ENCODE measurements around the gene GRAPL.
"Not testable (repeated sequence)": the region's sequence is repeated elsewhere in the genome, so short reads cannot be mapped to it uniquely, and the experiment has no call there.

The GRAPL gene

DNA sequence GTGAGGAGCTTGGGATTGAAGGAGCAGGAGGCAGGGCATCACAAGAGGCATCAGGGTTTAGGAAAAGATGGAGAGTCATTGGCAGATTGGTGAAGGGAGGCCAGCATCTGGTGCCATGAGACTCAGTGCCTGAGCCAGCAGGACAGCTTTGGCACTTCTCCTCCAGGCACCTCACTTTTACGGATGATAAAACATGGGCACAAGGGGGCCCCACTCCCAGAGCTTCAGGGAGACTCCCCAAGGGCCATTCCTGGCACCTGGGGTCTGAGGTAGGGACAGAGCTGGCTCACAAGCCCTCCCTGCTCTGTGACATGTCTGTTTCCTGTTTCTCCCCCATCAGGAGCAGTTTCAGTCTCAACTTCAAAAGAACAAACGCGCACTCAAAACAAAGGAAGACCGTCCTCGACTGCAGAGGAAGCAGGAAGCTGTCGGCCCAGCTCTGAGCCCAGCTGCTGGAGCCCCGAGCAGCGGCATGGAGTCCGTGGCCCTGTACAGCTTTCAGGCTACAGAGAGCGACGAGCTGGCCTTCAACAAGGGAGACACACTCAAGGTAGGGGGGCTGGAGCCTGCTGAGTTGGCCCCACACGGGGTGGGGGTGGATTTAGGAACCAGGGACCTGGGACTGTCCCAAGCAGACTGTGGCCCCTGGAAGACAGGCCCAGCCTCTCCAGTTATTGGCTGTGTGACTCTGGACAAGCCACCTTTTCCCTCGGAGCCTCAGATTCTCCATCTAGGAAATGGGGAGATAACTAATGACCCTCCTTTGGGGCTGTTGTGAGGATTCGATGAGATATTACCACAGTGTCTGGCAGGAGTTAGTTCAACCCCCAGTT lies at the start of gene GRAPL:
TSS of gene GRAPL (plus strand) at position 442 of the 833 bp plus-strand sequence. CDS start at position 473, 31 bp downstream.
- not testable (repeated sequence) for DNase-seq (ENCODE audit: low read depth, low spot score)

DNA sequence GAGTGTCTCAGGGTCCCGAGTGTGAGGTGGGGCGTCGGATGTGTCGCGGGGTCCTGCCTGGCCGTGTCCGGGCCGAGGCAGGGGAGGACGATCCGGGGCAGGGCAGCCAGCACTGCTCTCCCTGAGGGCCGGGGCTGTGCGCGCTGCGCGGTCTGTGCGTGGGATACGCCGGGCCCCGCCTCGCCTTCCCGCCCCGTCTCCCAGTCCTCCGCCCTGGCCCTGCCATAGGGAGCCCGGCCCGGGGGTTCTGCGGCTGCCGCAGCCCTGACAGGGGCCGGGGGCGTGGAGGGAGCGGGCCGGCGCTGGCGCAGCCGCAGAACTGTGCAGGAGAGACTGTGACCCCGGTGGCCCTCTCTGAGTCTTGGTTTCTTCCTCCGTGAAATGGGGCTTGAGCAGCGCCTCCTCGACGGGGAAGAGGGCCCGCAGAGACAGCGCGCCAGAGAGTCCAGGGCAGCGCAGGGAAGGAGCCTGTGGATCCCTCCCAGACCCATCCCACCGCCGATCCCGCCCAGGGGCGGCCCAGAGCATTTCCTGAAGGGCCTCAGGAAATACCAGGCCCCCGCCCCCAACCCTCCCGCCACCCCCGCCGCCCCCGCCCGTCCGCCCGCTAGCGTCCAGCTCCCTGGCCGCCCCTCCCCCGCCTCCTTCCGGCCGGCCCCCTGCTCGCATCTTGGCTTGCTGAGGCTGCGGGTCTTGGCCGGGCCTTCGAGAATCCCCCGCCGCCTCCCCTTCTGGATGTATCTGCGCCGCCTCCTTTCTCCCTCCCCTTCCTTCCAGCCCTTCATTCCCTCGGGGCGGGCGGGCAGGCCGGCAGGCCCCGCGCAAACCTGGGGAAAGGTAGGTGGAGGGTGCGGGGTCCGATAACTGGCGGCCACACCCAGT lies 38.3 kb upstream of the GRAPL start:
- not testable (repeated sequence) for DNase-seq (ENCODE audit: low read depth, low spot score)

DNA sequence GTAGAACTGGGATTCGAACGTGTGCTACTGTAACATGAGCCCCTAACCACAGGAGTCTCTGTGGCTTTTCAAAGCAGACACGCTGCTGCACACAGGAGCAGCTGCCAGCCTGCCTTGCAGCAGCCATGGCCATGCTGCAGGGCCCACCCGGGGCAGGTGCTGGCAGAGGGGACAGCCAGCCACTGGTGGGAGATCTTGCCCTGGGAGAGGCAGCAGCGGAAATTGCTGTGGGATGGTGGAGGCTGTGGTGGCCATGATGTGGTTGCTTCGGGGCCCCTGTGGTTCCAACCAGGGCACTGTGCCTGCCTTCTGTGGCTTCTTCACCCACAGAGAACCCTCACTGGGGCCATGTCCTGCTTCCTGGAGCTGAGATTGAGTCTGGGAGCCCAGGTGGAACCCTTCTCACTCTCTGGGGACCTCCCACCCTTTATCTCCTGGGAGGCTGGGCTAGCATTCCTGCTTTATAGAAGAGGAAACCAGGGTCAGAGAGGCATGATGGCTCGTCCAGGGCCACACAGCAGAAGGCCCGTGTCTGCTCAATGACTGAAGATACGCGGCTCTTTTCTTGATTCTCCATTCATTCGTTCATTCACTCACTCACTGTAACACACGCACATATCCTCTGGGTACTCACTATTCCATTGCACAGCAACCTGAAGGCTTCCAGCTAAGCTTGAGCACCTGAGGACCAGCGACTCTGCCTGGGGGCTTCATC lies 37.2 kb upstream of the GRAPL start:
- DNase-seq (ENCODE audit: low read depth, low spot score) = not testable (repeated sequence)

DNA sequence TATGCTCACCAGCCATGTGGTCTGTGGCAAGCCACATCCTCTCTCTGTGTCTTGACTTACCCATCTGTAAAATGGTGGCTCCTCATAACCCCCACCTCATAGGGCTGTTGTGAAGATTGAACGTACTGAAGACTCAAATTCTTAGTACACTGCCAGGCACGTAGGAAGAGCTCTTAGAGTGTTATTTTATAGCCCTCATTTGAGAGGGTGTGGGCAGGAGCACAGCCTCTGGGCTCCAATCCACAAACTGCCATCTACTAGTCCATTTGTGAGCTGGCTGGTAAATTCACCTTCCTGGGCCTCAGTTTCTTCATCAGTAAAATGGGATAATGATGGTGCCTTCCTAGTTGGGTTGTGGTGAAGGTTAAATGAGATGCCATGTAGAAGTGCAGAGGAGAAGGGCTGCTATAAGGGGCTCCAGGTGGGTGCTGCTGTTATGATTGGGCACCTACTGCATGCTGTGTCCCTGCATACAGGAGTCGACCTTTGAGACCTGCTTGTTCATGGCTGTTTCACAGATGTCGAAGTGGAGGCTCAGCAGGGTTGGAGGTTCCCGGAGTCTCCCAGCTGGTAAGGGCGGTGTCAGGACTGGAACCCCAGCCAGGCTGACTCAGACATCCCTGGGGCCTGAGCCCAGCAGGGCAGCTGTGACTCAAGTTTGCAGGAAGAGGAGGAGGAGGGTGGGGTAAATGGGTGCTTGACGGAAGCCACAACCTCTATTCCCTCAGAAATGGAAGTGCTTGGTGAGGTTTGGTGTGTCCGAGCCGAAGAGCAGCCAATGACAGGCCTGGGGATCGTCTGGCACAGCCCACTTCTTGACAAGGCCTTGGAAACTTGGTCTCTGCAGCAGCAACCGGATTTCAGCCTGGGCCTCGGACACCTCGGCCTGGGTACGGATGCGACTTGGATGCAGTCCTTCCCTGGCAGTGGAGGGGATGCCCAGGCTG lies 34.4 kb upstream of the GRAPL start:
- peak; percentile 54 for DNase-seq (ENCODE audit: low read depth, low spot score)

DNA sequence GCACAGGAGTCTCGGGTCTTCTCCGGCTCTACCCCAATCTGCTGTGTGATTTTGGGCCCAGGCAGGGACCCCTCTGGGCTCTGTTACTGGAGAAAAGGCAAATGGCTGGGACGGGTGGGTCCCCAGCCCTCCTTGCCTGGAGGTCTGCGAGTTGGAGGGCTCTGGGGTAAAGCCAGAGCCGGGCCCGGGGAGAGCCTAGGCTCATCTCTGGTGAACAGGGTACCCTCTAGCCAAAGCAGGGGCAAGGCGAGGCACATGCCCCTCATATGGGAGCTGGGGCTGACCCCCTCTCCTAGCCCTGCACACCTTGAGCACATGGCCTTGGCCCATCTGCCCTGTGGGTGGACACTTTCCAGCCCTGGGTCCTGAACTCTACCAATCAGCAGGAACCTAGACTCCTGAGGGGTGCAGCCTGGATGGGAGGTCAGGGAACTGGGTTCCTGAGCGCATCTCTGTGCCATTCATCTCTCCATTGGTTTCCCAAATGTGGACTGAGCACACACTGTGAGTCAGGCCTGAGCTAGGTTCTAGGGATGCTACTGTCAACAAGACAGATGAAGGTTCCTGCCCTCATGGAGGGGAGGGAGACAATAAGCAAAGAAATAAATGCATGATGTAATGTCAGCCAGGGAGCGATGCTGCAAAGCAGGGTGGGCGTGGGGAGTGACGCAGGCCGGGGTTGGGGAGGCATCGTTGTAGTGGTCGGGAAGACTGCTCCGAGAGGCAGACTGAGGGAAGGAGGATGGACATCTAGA lies 33.5 kb upstream of the GRAPL start:
- peak; percentile 1 for DNase-seq (ENCODE audit: low read depth, low spot score)

DNA sequence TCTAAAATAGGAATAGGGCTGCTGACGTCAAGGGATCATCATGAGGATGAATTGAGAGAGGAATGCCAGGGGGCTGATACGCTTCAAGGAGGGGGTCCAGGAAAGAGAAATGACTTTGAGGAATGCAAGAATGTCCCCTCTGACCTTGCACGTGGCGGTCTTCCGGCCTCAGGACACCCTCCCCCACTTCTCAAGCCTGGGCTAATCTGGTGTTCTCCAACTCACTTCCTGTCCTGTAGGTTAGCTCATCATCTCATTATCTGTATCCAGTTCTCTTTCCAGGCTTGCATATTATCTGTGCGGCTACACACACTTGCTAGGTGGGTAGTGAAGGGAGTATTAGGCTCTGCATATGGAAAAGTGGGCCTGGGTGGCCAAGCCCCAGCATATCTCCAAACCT lies 18.9 kb upstream of the GRAPL start:
- not testable (repeated sequence) for DNase-seq (ENCODE audit: low read depth, low spot score)

DNA sequence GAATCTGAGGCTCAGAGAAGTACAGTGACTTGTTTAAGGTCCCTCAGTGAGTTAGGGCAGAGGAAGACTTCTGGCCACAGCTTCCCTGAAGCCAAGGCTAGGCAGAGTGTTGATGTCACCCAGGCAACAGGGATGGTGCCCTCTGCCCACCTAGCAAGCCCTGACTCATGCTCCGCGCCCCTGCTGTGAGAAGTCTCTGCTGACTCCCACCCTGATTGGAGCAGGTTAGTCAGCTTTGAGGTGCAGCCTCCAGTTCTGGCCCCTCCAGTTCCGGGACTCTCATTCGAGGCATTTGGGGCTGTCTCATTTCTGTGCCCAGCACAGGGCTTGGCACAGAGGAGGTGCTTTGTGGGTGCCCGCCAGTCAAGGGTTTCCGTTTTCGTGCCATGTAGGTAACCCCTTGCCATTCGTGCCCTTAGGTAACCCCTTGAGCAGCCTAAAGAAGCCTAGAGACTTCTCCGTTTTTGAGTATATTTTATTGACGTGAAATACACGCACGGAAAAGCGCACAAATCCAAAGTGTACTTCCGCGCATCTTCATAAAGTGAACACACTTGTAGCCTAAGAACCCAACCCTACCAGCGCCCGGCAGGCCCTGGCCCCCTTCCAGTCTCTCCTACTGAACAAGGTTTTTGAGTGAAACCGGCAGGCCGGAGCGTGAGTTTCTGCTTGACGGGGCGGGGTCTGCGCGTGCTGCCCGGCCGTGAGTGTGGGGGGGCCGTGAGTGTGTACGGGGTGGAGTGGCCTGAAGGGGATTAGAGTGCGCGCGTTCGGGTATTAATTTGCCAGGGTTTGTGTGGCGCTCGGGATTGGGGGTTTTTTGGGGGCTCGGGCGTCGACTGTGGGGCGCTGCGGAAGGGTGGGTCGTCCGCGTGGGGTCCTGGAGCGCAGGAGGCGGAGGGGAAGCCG lies 16.9 kb upstream of the GRAPL start:
- DNase-seq (ENCODE audit: low read depth, low spot score) = not testable (repeated sequence)

DNA sequence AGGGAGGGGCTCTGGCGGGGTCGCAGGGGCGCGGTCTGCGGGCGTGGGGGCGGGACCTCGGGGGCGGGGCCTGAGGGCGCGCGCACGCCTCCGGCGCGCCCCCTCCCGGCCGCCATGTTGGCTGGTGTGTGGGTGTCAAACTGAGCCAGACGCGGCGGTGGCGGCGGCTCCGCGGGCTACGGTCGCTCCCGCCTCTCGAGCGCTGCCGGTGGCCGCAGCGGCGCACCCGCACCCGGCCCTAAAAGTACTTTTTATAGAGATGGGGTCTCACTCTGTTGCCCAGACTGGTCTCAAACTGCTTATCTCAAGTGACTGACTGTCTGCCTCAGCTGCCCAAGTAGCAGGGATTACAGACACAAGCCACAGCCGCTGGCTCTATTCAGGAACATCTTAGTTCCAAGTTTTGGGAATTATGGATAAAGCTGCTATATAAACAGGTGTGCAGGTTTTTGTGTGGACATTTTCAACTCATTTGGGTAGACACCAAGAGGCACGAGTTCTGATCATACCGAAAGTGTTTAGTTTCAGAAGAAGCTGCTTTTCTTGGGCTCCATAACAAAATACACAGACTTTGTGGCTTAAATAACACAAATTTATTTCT lies 16.2 kb upstream of the GRAPL start:
- DNase-seq (ENCODE audit: low read depth, low spot score) = peak; percentile 45

DNA sequence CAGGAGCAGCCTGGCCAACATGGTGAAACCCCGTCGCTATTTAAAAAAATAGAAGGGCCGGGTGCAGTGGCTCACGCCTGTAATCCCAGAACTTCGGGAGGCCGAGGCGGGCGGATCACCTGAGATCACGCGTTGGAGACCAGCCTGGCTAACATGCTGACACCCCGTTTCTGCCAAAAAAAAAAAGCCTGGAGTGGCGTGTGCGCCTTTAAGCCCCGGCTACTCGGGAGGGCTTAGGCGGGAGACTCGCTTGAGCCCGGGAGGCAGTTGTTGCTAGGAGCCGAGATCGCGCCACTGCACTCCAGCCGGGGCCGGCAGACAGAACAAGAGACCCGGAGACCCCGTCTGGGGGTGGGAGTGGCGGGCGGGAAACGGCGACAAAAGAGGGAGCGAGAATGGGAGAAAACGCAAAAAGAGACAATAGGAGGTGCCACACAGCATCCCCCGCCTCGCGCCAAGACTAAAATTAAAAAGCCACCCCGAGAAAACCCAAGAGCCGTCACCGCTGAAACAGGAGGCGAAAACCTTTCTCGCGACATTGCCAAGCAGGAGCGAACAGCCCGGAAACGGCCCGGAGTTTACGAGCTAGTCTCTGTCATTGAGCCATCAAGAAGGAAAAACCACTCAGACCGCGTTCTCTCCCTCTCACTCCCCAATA lies 15.5 kb upstream of the GRAPL start:
- peak; percentile 3 for DNase-seq (ENCODE audit: low read depth, low spot score)

DNA sequence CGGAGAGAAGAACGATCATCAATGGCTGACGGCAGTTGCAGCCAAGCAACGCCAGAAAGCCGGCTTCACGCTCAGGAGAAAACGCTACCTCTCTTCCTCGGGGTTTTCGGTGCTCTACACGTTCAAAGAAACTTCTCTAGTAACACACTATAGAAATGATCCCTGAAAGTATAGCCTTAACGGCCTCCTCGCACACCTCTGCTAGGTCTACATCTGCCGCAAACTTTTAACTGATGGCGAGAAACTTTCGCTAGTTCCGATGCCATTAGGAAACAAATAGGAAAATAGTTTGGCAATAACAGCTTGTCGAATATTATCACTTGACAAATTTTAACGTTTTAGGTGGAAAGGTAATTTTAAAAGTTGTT lies 14.9 kb upstream of the GRAPL start:
- peak; percentile 5 for DNase-seq (ENCODE audit: low read depth, low spot score)

DNA sequence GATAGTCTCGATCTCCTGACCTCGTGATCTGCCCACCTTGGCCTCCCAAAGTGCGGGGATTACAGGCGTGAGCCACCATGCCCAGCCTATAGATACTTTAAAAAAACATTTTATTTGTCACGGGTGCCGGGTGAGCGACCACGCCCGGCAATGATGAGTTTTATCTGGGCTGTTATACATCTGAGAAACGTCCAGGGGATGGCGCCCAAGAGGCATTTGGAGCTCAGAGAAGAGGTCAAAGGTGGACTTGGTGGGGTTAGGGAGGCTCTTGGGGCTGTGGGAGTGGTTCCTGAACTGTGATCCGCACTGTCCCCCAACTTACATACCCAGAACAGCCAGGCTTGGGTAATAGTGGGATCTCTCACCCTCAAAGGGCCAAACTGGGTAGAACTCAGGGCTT lies 8.7 kb upstream of the GRAPL start:
- DNase-seq (ENCODE audit: low read depth, low spot score) = not testable (repeated sequence)

DNA sequence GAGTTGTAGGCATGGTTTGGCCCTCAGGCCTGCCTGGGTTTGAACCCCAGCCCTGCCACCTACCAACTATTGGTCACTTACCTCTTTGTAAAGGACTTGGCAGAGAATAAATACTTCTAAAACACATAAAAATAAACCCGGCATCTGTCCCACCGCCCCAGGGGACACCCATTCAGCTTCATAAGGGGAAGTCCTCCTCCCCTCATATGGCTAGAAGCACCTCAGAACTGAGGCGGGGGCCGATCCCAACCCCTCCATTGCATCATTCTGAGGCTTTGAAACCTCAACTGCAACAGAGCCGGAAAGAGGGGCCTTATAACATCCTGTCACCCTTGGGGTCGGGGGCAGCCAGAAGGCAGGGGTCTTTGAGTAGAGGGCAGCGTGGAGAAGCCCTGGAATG lies 2.1 kb upstream of the GRAPL start:
- DNase-seq (ENCODE audit: low read depth, low spot score) = not testable (repeated sequence)

DNA sequence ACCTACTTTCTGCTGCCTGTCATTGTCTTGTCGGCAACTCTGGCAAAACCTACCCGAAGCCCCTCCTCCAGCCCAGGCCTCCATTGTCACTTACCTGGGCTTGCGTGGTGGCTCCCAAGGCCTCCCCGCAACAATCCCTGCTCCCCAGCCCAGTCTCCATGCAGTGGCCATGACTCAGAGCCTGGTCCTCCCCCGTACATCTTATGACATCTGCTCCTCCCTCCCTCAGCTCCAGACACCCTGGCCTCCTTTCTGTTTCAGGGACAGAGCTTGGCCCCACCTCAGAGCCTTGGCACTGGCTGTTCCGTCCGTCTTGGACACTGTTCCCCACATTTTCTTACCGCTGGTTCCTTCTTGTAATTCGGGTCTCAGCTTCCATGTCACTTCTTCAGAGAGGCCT lies 2.1 kb downstream of the GRAPL start:
- not testable (repeated sequence) for DNase-seq (ENCODE audit: low read depth, low spot score)

DNA sequence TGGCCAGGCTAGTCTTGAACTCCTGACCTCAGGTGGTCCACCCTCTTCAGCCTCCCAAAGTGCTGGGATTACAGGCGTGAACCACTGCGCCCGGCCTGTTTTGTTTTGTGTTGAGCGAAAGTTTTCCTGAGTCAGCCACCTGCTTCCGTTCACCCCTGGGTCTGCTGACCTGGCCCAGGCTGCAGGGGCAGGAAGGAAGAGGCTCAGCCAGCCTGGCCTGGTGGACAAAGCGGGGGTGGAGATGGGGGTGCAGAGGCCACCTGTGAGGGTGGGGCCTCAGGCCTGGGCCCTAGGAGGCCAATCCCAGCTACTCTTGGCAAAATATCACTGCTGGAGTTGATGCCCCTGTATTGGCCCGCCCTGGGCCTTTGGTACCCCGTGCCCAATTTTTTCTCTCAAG lies 3.7 kb downstream of the GRAPL start:
- not testable (repeated sequence) for DNase-seq (ENCODE audit: low read depth, low spot score)

DNA sequence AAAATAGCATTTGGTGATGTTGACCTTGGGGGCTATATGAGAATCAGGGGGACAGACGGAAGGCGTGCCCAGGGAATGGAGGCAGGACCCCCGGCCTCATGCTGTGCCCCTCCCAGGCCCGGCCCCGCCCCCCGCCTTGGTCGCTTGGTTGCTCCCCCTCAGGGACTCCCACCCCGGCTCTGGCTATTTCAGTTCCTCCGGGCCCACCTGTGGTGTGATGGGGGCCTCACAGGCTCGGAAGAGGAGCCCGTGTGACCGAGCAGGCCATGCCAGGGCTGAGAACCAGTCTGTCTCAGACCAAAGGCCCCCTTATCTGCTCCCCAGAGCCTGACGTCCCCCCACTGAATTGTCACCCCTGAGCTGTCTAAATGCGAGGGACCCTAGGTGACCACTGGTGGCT lies 4.4 kb downstream of the GRAPL start:
- not testable (repeated sequence) for DNase-seq (ENCODE audit: low read depth, low spot score)

DNA sequence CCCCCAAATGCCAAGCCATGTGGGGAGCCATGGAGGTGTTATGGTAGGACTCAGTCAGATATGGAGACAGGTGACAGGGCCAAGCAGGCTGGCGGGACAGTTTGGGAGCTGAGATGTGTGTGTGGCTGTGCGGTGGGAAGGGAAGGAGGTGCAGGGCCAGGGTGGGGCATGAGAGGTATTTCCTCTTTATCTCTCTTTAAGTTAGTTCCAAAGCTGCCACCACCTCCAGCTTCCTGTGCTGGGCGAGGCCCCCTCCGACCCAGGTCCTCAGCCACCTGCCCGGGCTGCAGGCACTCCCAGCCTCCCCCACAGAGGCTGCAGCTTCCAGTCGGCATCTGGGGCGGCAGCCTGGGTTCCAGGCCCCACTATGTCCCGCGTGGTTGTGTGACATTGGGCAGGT lies 6.4 kb downstream of the GRAPL start:
- DNase-seq (ENCODE audit: low read depth, low spot score) = not testable (repeated sequence)

DNA sequence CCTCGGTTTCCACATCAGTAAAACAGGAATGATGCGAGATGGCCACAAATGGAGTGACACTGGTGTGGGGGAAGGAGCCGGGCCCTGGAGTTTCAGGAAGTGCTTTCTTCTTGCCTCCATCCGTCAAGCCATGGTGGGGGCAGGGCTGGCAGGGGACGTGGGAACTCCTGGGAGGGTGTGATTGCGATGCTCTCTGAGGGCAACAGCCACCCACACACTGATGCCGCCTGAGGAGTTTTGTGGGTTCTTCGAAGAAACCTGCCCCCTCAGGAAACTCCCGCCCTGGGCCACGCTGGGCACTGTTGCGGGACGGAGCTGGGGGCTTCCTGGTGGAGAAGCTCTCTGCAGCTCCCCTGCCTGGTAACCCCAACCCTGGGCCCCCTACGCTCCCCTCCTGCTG lies 8.0 kb downstream of the GRAPL start:
- not testable (repeated sequence) for DNase-seq (ENCODE audit: low read depth, low spot score)

DNA sequence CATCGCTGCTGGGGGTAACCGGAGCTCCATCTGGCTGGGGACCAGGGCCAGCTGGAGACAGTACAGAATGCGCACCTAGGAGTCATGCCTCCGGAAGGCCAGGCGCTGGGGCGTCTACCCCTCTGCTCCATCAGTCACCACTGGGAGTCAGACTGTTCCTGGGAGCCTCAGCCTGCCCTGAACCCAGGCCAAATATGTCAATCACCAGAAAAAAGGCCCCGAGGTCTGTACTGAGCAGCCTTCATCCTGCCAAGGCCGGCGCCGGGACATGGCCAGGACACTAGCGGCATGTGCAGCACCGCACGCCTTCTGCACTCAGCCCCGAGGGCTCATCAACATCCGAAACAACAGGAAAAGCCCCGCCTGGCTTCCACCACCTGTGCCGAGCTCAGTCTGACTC lies 8.7 kb downstream of the GRAPL start:
- DNase-seq (ENCODE audit: low read depth, low spot score) = not testable (repeated sequence)
